Stomach (tissue), 4 donors: Measurements from ENCODE around the gene PROSER3.

ENCODE experiments used
- CTCF ChIP-seq, 7 experiments: fragments of 450-650 bp in 4 of 7; fragments of 200-600 bp in 3 of 7; sonication (generic) in 3 of 7; IDR thresholded peaks; one replicate each; pipeline ENCODE4 v1.5.1; 2016 to 2019; ENCODE audit warnings: antibody characterized with exemption in 7 of 7, control low read depth in 2 of 7, mild to moderate bottlenecking in 1 of 7
- EP300 ChIP-seq: sonication (generic); formaldehyde crosslinking; IDR thresholded peaks from one replicate; pipeline ENCODE4 v1.6.1; 2017; ENCODE audit warnings: antibody characterized with exemption
- POLR2A ChIP-seq, 4 donors: fragments of 450-650 bp; IDR thresholded peaks; one replicate each; pipeline ENCODE4 v1.6.1; 2016; ENCODE audit warnings: antibody characterized with exemption in 4 of 4, control low read depth in 2 of 4, mild to moderate bottlenecking in 1 of 4, moderate library complexity in 1 of 4

GRCh38 chr19:35736913-35737886, 20.8 kb upstream of the PROSER3 start:
- TF ChIP-seq CTCF (IDR thresholded peaks at IDR 0.05) (peak in 1 of 7 experiments; percentile 18), POLR2A (IDR thresholded peaks at IDR 0.05) (no peak), EP300 (no peak)
